GM19043 (cell line): ENCODE measurements around the gene CCNT1.
"Not testable (repeated sequence)": the region's sequence is repeated elsewhere in the genome, so short reads cannot be mapped to it uniquely, and the experiment has no call there.

ENCODE experiments used
- ATAC-seq: cut with Tn5 transposase; IDR thresholded peaks from one replicate; pipeline ENCODE4 v1.9.1; 2021; ENCODE audit warnings: low read depth; ENCODE audit not compliant: unreplicated experiment

CCNT1 gene

GRCh38 chr12:48643011-48643410, 73.5 kb downstream of the CCNT1 start:
- no peak for ATAC-seq

GRCh38 chr12:48641752-48642555, 74.6 kb downstream of the CCNT1 start:
- ATAC-seq, result not testable (repeated sequence)

- ATAC-seq, result no peak
Observed at GRCh38 chr12:48640854-48641253, 75.7 kb downstream of the CCNT1 start.

- no peak for ATAC-seq
Observed at GRCh38 chr12:48640428-48640827, 76.1 kb downstream of the CCNT1 start.
